GM18502 (cell line): ENCODE results near the gene CIB4.
"Not testable (repeated sequence)": the region's sequence is repeated elsewhere in the genome, so short reads cannot be mapped to it uniquely, and the experiment has no call there.

Source experiments
- ATAC-seq: cut with Tn5 transposase; IDR thresholded peaks from one replicate; pipeline ENCODE4 v1.9.1; 2021; ENCODE audit warnings: mild to moderate bottlenecking; ENCODE audit not compliant: unreplicated experiment, poor library complexity

The CIB4 gene

GRCh38 chr2:26668856-26669750 lies 27.9 kb upstream of the CIB4 start:
- no peak for ATAC-seq

DNA sequence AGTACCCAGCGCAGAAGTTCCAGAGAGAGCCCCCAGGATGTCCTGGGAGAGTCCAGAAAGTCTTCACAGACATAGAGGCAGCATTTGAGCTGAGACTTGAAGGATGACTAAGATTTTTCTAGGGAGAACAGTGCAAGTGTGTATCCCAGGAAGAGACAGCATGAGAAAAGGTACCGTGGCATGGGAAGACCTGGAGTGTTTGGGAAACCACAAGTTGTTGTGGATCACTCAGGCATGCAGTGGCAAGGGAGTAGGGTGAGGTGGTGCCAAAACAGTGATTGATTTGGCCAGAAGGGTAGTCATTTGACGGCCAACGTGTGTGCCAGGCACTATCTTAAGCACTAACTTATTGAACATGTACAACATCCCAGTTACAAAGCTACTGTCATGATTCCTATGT lies 26.9 kb upstream of the CIB4 start:
- no peak for ATAC-seq

DNA sequence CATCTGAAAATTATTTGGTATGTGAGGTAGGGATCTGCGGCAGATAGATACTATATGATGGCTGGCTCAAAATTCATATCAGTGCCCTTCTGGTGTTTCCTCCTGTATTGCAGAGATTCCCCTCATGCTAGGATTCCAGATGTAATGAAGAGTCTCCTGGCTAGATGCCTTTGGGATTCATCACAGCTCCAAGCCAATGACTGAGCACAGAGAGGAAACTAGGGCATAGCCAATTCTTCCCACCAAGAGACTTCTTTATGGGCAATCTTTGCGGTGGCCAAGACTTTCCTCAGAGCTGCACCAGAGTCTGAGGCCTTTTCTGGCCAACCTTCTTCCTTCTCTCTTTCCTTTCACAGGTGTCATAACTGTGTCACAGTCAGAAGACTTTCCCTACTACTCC lies 25.5 kb upstream of the CIB4 start:
- ATAC-seq, result no peak

GRCh38 chr2:26665296-26665695 lies 24.1 kb upstream of the CIB4 start:
- not testable (repeated sequence) for ATAC-seq

DNA sequence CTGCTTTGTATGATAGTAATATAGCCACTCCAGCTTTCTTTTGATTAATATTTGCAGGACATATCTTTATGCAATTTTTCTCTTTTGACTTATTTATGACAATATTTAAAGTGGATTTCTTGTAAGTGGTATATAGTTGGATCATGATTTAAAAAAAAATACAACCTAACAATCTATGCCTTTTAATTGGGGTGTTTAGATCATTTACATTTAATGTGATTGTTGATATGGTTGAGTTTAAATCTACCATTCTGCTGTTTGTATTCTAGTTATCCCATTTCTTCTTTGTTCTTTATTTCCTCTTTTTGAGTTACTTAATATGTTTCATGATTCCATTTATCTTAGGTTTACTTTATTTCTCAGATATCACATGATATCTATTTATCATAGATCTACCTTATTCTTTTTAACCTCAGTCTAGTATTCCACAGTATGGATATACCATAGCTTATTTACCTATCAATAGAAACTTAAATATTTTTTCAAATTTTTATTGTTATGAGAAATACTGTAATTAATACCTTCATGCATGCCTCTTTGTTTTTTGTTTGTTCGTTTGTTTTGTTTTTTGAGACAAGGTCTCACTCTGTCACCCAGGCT lies 19.3 kb upstream of the CIB4 start:
- no peak for ATAC-seq

- ATAC-seq, result no peak
These were observed 17.7 kb upstream of the CIB4 start for GRCh38 chr2:26658691-26659346.

DNA sequence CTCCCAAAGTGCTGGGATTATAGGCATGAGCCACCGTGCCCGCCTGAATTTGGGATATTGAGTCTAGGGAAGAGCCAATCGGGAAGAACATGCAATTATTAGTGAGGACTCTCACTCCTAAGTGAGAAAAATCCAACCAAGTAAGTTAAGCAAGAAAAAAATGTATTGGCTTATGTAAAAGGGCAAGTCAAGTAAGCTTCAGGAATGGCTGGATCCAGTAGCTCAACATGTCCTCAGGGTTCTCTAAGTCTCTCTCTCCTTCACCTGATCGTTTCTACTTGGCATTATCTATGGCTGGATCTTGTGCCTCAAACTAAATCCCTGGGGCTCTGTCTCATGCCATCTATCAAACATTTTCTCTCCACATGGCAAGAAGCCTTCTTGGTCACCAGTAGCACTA lies 16.1 kb upstream of the CIB4 start:
- ATAC-seq, result no peak

DNA sequence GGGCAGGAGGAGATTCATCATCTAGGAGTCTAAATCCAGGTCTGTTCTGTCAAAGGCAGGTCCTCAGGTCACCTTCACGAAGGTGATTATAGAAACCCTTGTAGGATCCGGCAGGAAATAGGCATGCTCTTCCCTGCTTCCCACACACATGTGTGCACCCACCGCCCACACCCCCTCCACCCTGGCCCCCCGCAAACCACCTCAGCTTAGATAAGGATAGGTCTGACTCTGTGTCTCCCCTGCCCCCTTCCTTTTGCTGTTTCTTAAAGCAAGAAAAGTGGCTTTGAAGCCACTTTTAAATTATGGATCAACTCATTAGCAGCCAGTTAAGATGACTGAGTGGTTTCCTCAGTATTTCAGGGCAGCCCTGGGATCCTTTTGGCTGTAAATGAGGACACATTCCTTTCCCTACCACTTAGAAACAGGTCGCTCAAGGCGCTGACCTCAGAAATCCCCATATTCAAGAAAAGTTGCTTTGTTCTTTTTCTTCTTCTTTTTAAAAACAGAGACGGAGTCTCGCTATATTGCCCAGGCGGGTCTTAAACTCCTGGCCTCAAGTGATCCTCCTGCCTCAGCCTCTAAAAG lies 14.5 kb upstream of the CIB4 start:
- no peak for ATAC-seq

- not testable (repeated sequence) for ATAC-seq
These were observed 14.0 kb upstream of the CIB4 start for GRCh38 chr2:26655120-26655519.

DNA sequence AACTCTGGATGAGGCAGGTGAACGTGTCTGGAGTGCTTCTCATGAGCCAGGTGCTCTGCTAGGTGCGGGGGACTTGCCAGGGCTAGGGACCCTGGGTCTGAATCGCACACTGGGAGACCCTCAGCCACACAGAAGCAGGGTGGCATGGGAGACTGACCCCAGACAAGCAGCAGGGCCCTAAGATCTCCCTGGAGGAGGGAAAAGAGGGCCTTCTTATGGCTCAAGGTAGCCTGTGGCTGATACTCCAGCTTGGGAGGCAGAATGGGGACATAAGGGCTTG lies 12.8 kb upstream of the CIB4 start:
- ATAC-seq, result no peak

- ATAC-seq, result no peak
These were observed 12.3 kb upstream of the CIB4 start for GRCh38 chr2:26653207-26654060.

DNA sequence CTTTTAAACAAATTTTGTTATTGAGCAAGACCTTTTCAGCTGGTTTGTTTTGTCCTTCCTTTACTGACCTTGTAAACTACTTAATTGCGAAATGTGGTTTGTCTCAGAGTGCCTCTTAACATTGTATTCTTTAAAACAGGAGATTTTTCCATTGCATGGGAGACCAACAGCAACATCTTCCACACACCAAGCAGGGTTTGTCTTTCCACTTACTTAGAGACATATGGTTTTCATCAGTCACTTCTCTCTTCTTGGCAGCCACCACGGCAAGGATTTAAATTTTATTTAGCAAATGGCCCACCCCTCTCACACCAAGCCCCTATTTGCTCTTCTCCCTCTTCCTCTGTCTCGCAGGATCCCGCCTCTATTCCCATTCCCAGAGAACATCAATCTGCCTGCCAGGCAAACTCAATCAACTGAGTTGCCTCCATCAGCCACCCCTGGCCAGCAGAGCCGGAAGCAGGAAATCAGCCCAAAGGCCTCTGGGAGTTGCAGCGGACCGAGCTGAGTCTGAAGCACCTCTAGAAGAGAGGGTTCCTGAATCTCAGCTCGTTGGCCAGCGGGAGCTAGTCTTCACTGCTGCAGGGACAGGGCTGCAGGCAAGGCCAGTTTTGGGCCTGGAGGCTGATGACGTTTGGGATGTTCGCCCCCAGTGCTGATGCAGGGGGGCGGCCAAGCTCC lies 11.3 kb upstream of the CIB4 start:
- no peak for ATAC-seq

DNA sequence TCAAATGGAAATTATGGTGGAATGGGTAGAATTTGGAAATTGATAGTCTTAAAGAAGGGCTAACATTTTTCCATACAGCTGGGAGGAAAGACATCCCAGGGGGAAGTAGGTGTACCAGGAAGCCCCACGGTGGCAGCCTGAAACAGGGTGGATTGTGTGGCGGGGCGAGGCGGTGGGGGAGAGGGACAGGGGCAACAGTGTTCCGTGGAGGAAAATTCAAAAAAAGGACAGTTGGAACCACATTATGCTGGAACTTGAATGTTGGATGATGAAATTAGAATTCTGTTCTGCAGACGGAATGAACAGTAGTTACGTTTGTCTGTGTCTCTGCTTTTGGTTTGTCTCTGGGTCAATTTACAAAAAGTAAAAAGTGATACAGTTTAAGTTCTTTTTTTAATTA lies 10.6 kb upstream of the CIB4 start:
- no peak for ATAC-seq

GRCh38 chr2:26651470-26651771 lies 10.3 kb upstream of the CIB4 start:
- no peak for ATAC-seq

DNA sequence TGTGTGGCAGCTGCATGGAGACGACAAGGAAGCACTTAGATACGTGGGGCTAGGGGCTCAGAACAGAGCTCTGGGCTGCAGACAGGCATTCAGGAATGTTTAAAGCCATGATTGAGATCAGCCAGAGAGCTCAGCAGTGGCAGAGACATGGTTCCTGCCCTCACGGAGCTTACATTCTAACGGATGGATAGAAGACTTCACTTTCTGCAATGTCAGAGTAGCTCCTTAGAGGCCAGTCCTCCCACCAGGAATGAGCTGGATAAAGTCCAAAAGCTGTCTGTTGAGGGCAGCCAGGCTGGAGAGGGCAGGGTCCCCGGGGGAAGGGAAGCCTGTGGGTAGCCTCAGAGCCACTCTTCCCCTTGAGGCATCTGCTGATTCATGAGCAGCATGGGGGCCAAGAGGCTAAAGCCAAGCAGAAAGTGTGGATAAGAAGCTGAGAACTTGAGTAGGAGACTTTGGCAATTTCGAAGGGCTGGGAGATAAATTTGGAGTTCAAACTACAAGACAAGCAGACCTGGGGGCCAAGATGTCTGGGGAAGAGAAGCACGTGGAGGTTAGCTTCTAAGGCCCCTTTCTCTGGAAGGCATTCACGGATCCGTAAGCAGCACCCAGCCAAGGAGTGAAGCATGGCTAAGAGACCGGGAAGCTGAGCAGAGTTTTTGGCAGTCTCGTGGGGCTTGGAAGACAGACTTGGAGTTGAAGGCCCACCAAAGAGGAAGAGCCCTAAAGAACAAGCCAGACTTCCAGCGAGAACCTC lies 9.7 kb upstream of the CIB4 start:
- no peak for ATAC-seq

- no peak for ATAC-seq
These were observed 9.0 kb upstream of the CIB4 start for GRCh38 chr2:26649992-26650712.

- ATAC-seq, result no peak
These were observed 8.2 kb upstream of the CIB4 start for GRCh38 chr2:26649322-26649721.

GRCh38 chr2:26648516-26648915 lies 7.3 kb upstream of the CIB4 start:
- no peak for ATAC-seq

DNA sequence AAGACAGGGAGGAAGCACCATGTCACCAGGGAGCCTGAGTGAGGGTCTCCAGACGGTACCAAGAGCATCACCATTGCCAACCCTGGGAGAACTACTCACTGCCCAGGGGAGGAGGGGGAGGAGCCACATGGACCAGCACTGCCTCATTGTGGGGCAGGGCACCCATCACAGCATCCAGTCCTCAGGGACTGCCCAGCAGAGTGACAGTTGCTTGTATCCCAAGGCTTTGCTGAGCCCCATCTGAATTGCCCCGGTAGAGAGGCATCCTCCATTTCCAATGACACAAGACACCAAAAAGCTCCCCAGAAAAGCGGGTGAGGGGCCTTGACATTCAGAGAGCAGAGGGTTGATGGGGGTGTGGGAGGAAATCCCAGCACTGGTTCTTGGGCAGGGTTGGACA lies 6.8 kb upstream of the CIB4 start:
- ATAC-seq, result no peak
